PC-3 (cell line): Measurements from ENCODE around the gene PDE9A. TPM values are rescaled to one million over a fixed set of nuclear protein-coding genes. Genes with fewer than 3 reads are reported as not detected.

Source experiments
- ATAC-seq: fragments of 200-7000 bp; cut with Tn5 transposase; 2 replicates; pipeline ENCODE4 v1.9.1; 2020; ENCODE audit warnings: mild to moderate bottlenecking, moderate library complexity
- BruUV-seq: library from RNA; stranded (reverse); fragments of 400-500 nt; replicated peaks from 2 replicates; lab custom pipeline; 2021; lab: Mats Ljungman, UMichigan
- CTCF ChIA-PET: fragments of 300-600 bp; sonication (Branson Sonifier 250); formaldehyde crosslinking; loops from one replicate; lab custom pipeline; 2022; ENCODE audit warnings: antibody characterized with exemption; lab: Charles Lee
- POLR2A ChIA-PET: fragments of 300-600 bp; sonication (Branson Sonifier 250); formaldehyde crosslinking; loops from one replicate; lab custom pipeline; 2022; ENCODE audit warnings: antibody characterized with exemption; ENCODE audit not compliant: unreplicated experiment; lab: Charles Lee
- DNase-seq: peaks from one replicate; pipeline ENCODE4 v3.0.0-alpha.2; 2015
- H2AFZ ChIP-seq: fragments of 300-600 bp; sonication (generic); 2 replicates; pipeline ENCODE4 v1.6.0; 2016; ENCODE audit warnings: antibody characterized with exemption, low read length
- H3F3A ChIP-seq: fragments of 300-600 bp; sonication (generic); one replicate; pipeline ENCODE4 v1.6.0; 2017; ENCODE audit warnings: antibody characterized with exemption, low read length, control low read depth, mild to moderate bottlenecking; ENCODE audit not compliant: unreplicated experiment
- H3K27ac ChIP-seq: fragments of 300-600 bp; sonication (generic); 2 replicates; pipeline ENCODE4 v1.5.1; 2016; ENCODE audit warnings: mild to moderate bottlenecking, low read length
- H3K27me3 ChIP-seq: fragments of 300-600 bp; sonication (generic); 2 replicates; pipeline ENCODE4 v1.6.1; 2016; ENCODE audit warnings: low read length, mixed read lengths
- H3K36me3 ChIP-seq: fragments of 300-600 bp; sonication (generic); 2 replicates; pipeline ENCODE4 v1.6.1; 2016; ENCODE audit warnings: low read depth, mixed run types, low read length, mixed read lengths
- H3K4me1 ChIP-seq: fragments of 300-600 bp; sonication (generic); 2 replicates; pipeline ENCODE4 v1.5.1; 2016; ENCODE audit warnings: low read length; ENCODE audit not compliant: insufficient read depth
- H3K4me2 ChIP-seq: fragments of 300-600 bp; sonication (generic); 2 replicates; pipeline ENCODE4 v1.6.0; 2016; ENCODE audit warnings: low read length
- H3K4me3 ChIP-seq: fragments of 300-600 bp; sonication (generic); 2 replicates; pipeline ENCODE4 v1.5.1; 2016; ENCODE audit warnings: mild to moderate bottlenecking, low read length, mixed read lengths
- H3K79me2 ChIP-seq: fragments of 300-600 bp; sonication (generic); 2 replicates; pipeline ENCODE4 v1.6.1; 2017; ENCODE audit warnings: low read length, mixed read lengths
- H3K9ac ChIP-seq: fragments of 300-600 bp; sonication (generic); 2 replicates; pipeline ENCODE4 v1.6.0; 2016; ENCODE audit warnings: mild to moderate bottlenecking, low read length
- H3K9me2 ChIP-seq: fragments of 300-600 bp; sonication (generic); replicated peaks from 2 replicates; pipeline ENCODE4 v1.6.1; 2016; ENCODE audit warnings: mixed run types, low read length, mixed read lengths
- H3K9me3 ChIP-seq: fragments of 300-600 bp; sonication (generic); 2 replicates; pipeline ENCODE4 v1.6.1; 2016; ENCODE audit warnings: low read length, mixed read lengths
- H4K20me1 ChIP-seq: fragments of 300-600 bp; sonication (generic); 2 replicates; pipeline ENCODE4 v1.6.1; 2016; ENCODE audit warnings: low read length, mixed read lengths
- EZH2 ChIP-seq: fragments of 300-600 bp; sonication (generic); IDR thresholded peaks from one replicate; pipeline ENCODE4 v1.6.1; 2017; ENCODE audit warnings: antibody characterized with exemption, mild to moderate bottlenecking, low read length; ENCODE audit not compliant: unreplicated experiment
- EZH2phosphoT487 ChIP-seq: fragments of 300-600 bp; sonication (generic); IDR thresholded peaks from 2 replicates; pipeline ENCODE4 v1.6.1; 2018; ENCODE audit warnings: mild to moderate bottlenecking, antibody characterized with exemption, low read length, borderline replicate concordance
- intact Hi-C: fragments of 100-400 bp; cut with micrococcal nuclease; formaldehyde crosslinking; loops from 2 replicates; pipeline ENCODE4 v1.9.0; 2023
- total RNA-seq: library from RNA; depleted of rRNA; stranded (reverse); fragments of >200 nt; gene quantifications from 2 replicates; pipeline ENCODE4 v1.2.3, GENCODE V29; 2014
- TF ChIP-seq, protein P1 (sequence below): fragments of 300-600 bp; sonication (generic); conservative IDR thresholded peaks from 2 replicates; pipeline ENCODE4 v1.5.1; 2017; ENCODE audit warnings: antibody characterized with exemption, low read depth, mild to moderate bottlenecking, low read length

PDE9A gene
- total RNA-seq, 1 experiment from 2014 or later: 0.33 TPM

GRCh38 chr21:42695697-42696380 lies 42.4 kb downstream of the PDE9A start:
- no peaks in the 10 kb centered on the region for H3K9me3 ChIP-seq
- H3K4me2 ChIP-seq: no peak overlapping the region
- peaks cover 55% of the 10 kb centered on the region for H3K27me3 ChIP-seq
- H3K4me1 ChIP-seq: no peaks in the 10 kb centered on the region
- DNase-seq: peak; percentile 32
- no peaks in the 10 kb centered on the region for H3F3A ChIP-seq
- peak; percentile 50 for ATAC-seq
- no peak overlapping the region for H3K4me3 ChIP-seq
- CTCF ChIA-PET: no interaction called here
- H3K79me2 ChIP-seq: no peaks in the 10 kb centered on the region
- no peaks in the 10 kb centered on the region for H3K36me3 ChIP-seq
- H2AFZ ChIP-seq: no peak overlapping the region
- intact Hi-C loops: no loop called here
- H3K27ac ChIP-seq: no peak overlapping the region
- no peaks in the 10 kb centered on the region for H3K9me2 ChIP-seq
- POLR2A ChIA-PET: no interaction called here
- no peak overlapping the region for H3K9ac ChIP-seq
- TF ChIP-seq EZH2 (no peak), EZH2phosphoT487 (no peak)
- H4K20me1 ChIP-seq: no peaks in the 10 kb centered on the region
- BruUV-seq: no TSS peak

GRCh38 chr21:42696501-42697040 lies 43.1 kb downstream of the PDE9A start:
- H3K9ac ChIP-seq: no peak overlapping the region
- no peak for ATAC-seq
- no peaks in the 10 kb centered on the region for H4K20me1 ChIP-seq
- no peak for DNase-seq
- H3K9me2 ChIP-seq: no peaks in the 10 kb centered on the region
- H3K36me3 ChIP-seq: no peaks in the 10 kb centered on the region
- H3K27ac ChIP-seq: no peak overlapping the region
- TF ChIP-seq, protein P1, sequence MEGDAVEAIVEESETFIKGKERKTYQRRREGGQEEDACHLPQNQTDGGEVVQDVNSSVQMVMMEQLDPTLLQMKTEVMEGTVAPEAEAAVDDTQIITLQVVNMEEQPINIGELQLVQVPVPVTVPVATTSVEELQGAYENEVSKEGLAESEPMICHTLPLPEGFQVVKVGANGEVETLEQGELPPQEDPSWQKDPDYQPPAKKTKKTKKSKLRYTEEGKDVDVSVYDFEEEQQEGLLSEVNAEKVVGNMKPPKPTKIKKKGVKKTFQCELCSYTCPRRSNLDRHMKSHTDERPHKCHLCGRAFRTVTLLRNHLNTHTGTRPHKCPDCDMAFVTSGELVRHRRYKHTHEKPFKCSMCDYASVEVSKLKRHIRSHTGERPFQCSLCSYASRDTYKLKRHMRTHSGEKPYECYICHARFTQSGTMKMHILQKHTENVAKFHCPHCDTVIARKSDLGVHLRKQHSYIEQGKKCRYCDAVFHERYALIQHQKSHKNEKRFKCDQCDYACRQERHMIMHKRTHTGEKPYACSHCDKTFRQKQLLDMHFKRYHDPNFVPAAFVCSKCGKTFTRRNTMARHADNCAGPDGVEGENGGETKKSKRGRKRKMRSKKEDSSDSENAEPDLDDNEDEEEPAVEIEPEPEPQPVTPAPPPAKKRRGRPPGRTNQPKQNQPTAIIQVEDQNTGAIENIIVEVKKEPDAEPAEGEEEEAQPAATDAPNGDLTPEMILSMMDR: no peak
- ChIA-PET CTCF (no interaction called here), POLR2A (no interaction called here)
- peaks cover 63% of the 10 kb centered on the region for H3K27me3 ChIP-seq
- H3K9me3 ChIP-seq: no peaks in the 10 kb centered on the region
- H3K4me1 ChIP-seq: no peaks in the 10 kb centered on the region
- no peaks in the 10 kb centered on the region for H3F3A ChIP-seq
- BruUV-seq: no TSS peak
- no peaks in the 10 kb centered on the region for H3K79me2 ChIP-seq
- no peak overlapping the region for H3K4me2 ChIP-seq
- intact Hi-C loops: no loop called here
- H2AFZ ChIP-seq: no peak overlapping the region
- no peak overlapping the region for H3K4me3 ChIP-seq

DNA sequence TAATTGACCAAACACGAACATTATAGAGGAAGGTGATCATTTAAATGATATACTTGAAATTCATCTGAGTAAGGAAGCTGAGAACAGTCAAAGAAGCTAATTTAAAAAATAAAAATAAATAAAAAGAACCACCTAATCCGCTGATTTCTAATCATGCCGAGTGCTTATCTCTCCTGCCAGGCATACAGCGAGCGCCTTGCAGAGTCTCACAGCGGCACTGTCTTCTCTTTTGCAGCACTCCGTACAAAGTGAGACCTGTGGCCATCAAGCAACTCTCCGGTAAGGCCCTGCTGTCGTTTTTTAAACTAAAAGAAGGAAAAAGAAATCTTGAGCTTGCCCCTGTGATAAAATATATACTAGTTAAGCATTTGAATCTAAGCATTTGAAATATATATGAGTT lies 45.3 kb downstream of the PDE9A start:
- H3K4me2 ChIP-seq: no peak overlapping the region
- ATAC-seq: no peak
- no peaks in the 10 kb centered on the region for H3F3A ChIP-seq
- DNase-seq: no peak
- no peak overlapping the region for H3K27ac ChIP-seq
- ChIA-PET CTCF (interaction anchor here (0.6 kb wide), 1 partner anchor 332 kb away, joined by 10 read pairs; no protein-coding TSS in a partner anchor), POLR2A (interaction anchor here (0.7 kb wide), 1 partner anchor 16 kb away, joined by 3 read pairs; no protein-coding TSS in a partner anchor)
- intact Hi-C loops: no loop called here
- no TSS peak for BruUV-seq
- TF ChIP-seq EZH2phosphoT487 (no peak), EZH2 (no peak)
- TF ChIP-seq, protein P1: no peak
- no peaks in the 10 kb centered on the region for H3K36me3 ChIP-seq
- H3K9me2 ChIP-seq: no peaks in the 10 kb centered on the region
- no peaks in the 10 kb centered on the region for H4K20me1 ChIP-seq
- no peak overlapping the region for H2AFZ ChIP-seq
- H3K27me3 ChIP-seq: peaks cover 75% of the 10 kb centered on the region
- H3K79me2 ChIP-seq: no peaks in the 10 kb centered on the region
- no peaks in the 10 kb centered on the region for H3K4me1 ChIP-seq
- H3K9ac ChIP-seq: no peak overlapping the region
- H3K4me3 ChIP-seq: no peak overlapping the region
- H3K9me3 ChIP-seq: 0 out of 2 replicates have a peak, but pooled peaks cover 5% of the 10 kb centered on the region
